ENCODE data around the gene RBCK1.
"Not testable (repeated sequence)": the region's sequence is repeated elsewhere in the genome, so short reads cannot be mapped to it uniquely, and the experiment has no call there.

The RBCK1 gene

DNA sequence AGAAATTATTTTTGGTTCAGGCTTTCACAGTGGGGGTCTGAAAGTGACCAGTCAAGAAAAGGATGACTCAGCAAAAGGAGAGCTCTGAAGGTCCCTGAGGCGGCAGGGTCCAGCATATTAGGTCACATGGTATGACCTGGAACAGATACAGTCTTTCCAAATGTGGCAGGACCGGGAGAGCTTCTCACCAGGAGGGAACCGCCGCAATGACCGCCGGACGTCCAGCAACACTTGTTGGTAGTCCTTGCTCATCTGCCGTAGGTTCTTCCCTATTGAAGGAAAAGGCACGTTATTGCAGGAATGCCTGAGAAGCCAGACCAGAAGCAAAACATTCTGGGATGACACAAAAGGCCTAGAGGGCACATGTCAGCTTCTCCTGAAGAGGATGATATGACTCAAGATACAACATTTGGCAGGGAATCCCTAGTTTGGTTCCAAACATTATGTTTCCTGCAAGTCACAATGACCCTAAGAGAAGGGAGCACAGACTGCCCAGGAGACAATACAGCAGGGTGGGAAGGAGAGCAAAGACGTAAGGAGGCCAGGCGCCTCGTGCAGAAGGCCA, 36.8 kb downstream of the RBCK1 start:
- 94% methylated on average over 12 of the region's 12 CpGs for WGBS (ENCODE audit: insufficient coverage)
- no peak for DNase-seq
- Histone ChIP-seq H3K9me3 (ENCODE audit: control extremely low read depth in 1 of 5, control insufficient read depth in 4 of 5, insufficient read depth in 2 of 5, low read depth in 1 of 5, low read length in 4 of 5) (no peaks in the 10 kb centered on the region), H3K27me3 (replicated peaks in 2 of 5; ENCODE audit: control insufficient read depth in 4 of 5, insufficient read depth in 5 of 5, low read length in 4 of 5) (no peaks in the 10 kb centered on the region), H3K4me3 (ENCODE audit: control insufficient read depth in 1 of 7, extremely low read depth in 1 of 7, insufficient read depth in 4 of 7, low read depth in 2 of 7, low read length in 6 of 7) (no peak overlapping the region), H3K4me1 (ENCODE audit: control extremely low read depth in 1 of 4, control insufficient read depth in 4 of 4, insufficient read depth in 4 of 4, low read length in 3 of 4) (peaks cover 0 to 4% (median 2%) of the 10 kb centered on the region in 4 experiments), H3K27ac (ENCODE audit: insufficient read depth in 1 of 2, low read depth in 1 of 2, low read length in 2 of 2, poor library complexity in 1 of 2, severe bottlenecking in 2 of 2) (no peak overlapping the region), H3K36me3 (ENCODE audit: control insufficient read depth in 4 of 4, insufficient read depth in 4 of 4, low read length in 3 of 4) (peaks cover 27 to 67% (median 50%) of the 10 kb centered on the region in 4 experiments)
- POLR2A ChIA-PET: no interaction called here
- CTCF ChIA-PET: interaction anchor here (0.7 to 1.6 kb wide), 4 partner anchors 10 to 33 kb away, joined by 3 to 4 read pairs (median 4); no protein-coding TSS in a partner anchor

- H3K9me3 ChIP-seq (ENCODE audit: control extremely low read depth in 1 of 5, control insufficient read depth in 4 of 5, insufficient read depth in 2 of 5, low read depth in 1 of 5, low read length in 4 of 5): no peaks in the 10 kb centered on the region
- H3K27me3 ChIP-seq (replicated peaks in 2 of 5; ENCODE audit: control insufficient read depth in 4 of 5, insufficient read depth in 5 of 5, low read length in 4 of 5): no peaks in the 10 kb centered on the region
- no peak overlapping the region for H3K4me3 ChIP-seq (ENCODE audit: control insufficient read depth in 1 of 7, extremely low read depth in 1 of 7, insufficient read depth in 4 of 7, low read depth in 2 of 7, low read length in 6 of 7)
- no peak for DNase-seq
- no peaks in the 10 kb centered on the region for H3K4me1 ChIP-seq (ENCODE audit: control extremely low read depth in 1 of 4, control insufficient read depth in 4 of 4, insufficient read depth in 4 of 4, low read length in 3 of 4)
- ChIA-PET CTCF (interaction anchor here (0.9 to 1.6 kb wide), 5 partner anchors 9 to 33 kb away, joined by 3 to 4 read pairs (median 3); no protein-coding TSS in a partner anchor), POLR2A (no interaction called here)
- 94% methylated on average over 3 of the region's 5 CpGs for WGBS (ENCODE audit: insufficient coverage)
- H3K36me3 ChIP-seq (ENCODE audit: control insufficient read depth in 4 of 4, insufficient read depth in 4 of 4, low read length in 3 of 4): peaks cover 21 to 59% (median 44%) of the 10 kb centered on the region in 4 experiments
- H3K27ac ChIP-seq (ENCODE audit: insufficient read depth in 1 of 2, low read depth in 1 of 2, low read length in 2 of 2, poor library complexity in 1 of 2, severe bottlenecking in 2 of 2): no peak overlapping the region
Observed at GRCh38 chr20:445514-446336, 37.6 kb downstream of the RBCK1 start.

DNA sequence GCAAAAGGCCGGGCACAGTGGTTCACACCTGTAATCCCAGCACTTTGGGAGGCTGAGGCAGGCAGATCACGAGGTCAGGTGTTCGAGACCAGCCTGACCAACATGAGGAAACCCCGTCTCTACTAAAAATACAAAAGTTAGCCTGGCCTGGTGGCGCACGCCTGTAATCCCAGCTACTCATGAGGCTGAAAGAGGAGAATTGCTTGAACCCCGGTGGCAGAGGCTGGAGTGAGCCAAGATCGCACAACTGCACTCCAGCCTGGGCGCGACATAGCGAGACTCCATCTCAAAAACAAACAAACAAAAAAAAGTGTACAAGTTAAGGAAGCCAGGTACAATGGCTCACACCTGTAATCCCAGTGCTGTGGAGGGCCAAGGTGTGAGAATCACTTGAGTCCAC, 43.9 kb downstream of the RBCK1 start:
- H3K27me3 ChIP-seq (replicated peaks in 2 of 5; ENCODE audit: control insufficient read depth in 4 of 5, insufficient read depth in 5 of 5, low read length in 4 of 5); H3K27ac ChIP-seq (ENCODE audit: insufficient read depth in 1 of 2, low read depth in 1 of 2, low read length in 2 of 2, poor library complexity in 1 of 2, severe bottlenecking in 2 of 2); H3K4me3 ChIP-seq (ENCODE audit: control insufficient read depth in 1 of 7, extremely low read depth in 1 of 7, insufficient read depth in 4 of 7, low read depth in 2 of 7, low read length in 6 of 7); H3K4me1 ChIP-seq (ENCODE audit: control extremely low read depth in 1 of 4, control insufficient read depth in 4 of 4, insufficient read depth in 4 of 4, low read length in 3 of 4); POLR2A ChIA-PET; H3K9me3 ChIP-seq (ENCODE audit: control extremely low read depth in 1 of 5, control insufficient read depth in 4 of 5, insufficient read depth in 2 of 5, low read depth in 1 of 5, low read length in 4 of 5); CTCF ChIA-PET; DNase-seq: not testable (repeated sequence)
- peaks cover 0 to 12% (median 4%) of the 10 kb centered on the region in 4 experiments for H3K36me3 ChIP-seq (ENCODE audit: control insufficient read depth in 4 of 4, insufficient read depth in 4 of 4, low read length in 3 of 4)
- WGBS (ENCODE audit: insufficient coverage): 96% methylated on average over 7 of the region's 11 CpGs

DNA sequence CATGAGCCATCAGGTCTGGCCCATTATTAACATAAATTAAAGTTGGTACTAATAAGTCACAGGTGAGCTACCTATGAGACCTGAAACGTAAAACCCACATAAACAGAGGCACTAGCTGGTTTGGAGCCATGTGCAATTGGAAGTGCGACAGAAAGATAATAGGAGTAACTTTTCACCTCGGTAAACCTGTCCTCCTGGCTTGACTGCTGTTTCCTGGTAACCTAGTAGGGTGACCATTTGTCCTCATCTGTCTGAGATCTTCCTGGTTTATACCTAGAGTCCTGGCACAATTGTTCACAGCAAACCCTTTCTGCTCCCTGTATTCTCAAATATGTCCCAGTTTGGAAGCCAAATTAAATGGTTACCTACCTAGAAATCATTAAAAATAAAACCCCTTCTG, 46.9 kb downstream of the RBCK1 start:
- CTCF ChIA-PET: interaction anchor here (1.2 to 1.9 kb wide), 2 partner anchors 10 to 24 kb away, joined by 4 to 5 read pairs; no protein-coding TSS in a partner anchor
- no peak for DNase-seq
- peaks cover 0 to 15% (median 3%) of the 10 kb centered on the region in 4 experiments for H3K4me1 ChIP-seq (ENCODE audit: control extremely low read depth in 1 of 4, control insufficient read depth in 4 of 4, insufficient read depth in 4 of 4, low read length in 3 of 4)
- 97% methylated on average over 3 of the region's 3 CpGs for WGBS (ENCODE audit: insufficient coverage)
- POLR2A ChIA-PET: no interaction called here
- no peak overlapping the region for H3K4me3 ChIP-seq (ENCODE audit: control insufficient read depth in 1 of 7, extremely low read depth in 1 of 7, insufficient read depth in 4 of 7, low read depth in 2 of 7, low read length in 6 of 7)
- peaks cover 0 to 6% (median 3%) of the 10 kb centered on the region in 4 experiments for H3K36me3 ChIP-seq (ENCODE audit: control insufficient read depth in 4 of 4, insufficient read depth in 4 of 4, low read length in 3 of 4)
- no peak overlapping the region for H3K27ac ChIP-seq (ENCODE audit: insufficient read depth in 1 of 2, low read depth in 1 of 2, low read length in 2 of 2, poor library complexity in 1 of 2, severe bottlenecking in 2 of 2)
- H3K27me3 ChIP-seq (replicated peaks in 2 of 5; ENCODE audit: control insufficient read depth in 4 of 5, insufficient read depth in 5 of 5, low read length in 4 of 5): no peaks in the 10 kb centered on the region
- H3K9me3 ChIP-seq (ENCODE audit: control extremely low read depth in 1 of 5, control insufficient read depth in 4 of 5, insufficient read depth in 2 of 5, low read depth in 1 of 5, low read length in 4 of 5): no peaks in the 10 kb centered on the region

- CTCF ChIA-PET: interaction anchor here (1.0 to 2.3 kb wide), 6 partner anchors 8 to 105 kb away, joined by 3 to 6 read pairs (median 4); no protein-coding TSS in a partner anchor
- DNase-seq: peak in 1 of 3 donors; percentile 13
- no peak overlapping the region for H3K27ac ChIP-seq (ENCODE audit: insufficient read depth in 1 of 2, low read depth in 1 of 2, low read length in 2 of 2, poor library complexity in 1 of 2, severe bottlenecking in 2 of 2)
- peak overlapping the region in 1 of 7 experiments; percentile 14 for H3K4me3 ChIP-seq (ENCODE audit: control insufficient read depth in 1 of 7, extremely low read depth in 1 of 7, insufficient read depth in 4 of 7, low read depth in 2 of 7, low read length in 6 of 7)
- peaks cover 0 to 42% (median 23%) of the 10 kb centered on the region in 4 experiments for H3K4me1 ChIP-seq (ENCODE audit: control extremely low read depth in 1 of 4, control insufficient read depth in 4 of 4, insufficient read depth in 4 of 4, low read length in 3 of 4)
- peaks cover 0 to 5% (median 3%) of the 10 kb centered on the region in 4 experiments for H3K36me3 ChIP-seq (ENCODE audit: control insufficient read depth in 4 of 4, insufficient read depth in 4 of 4, low read length in 3 of 4)
- H3K9me3 ChIP-seq (ENCODE audit: control extremely low read depth in 1 of 5, control insufficient read depth in 4 of 5, insufficient read depth in 2 of 5, low read depth in 1 of 5, low read length in 4 of 5): no peaks in the 10 kb centered on the region
- WGBS (ENCODE audit: insufficient coverage): 100% methylated on average over 2 of the region's 6 CpGs
- no peaks in the 10 kb centered on the region for H3K27me3 ChIP-seq (replicated peaks in 2 of 5; ENCODE audit: control insufficient read depth in 4 of 5, insufficient read depth in 5 of 5, low read length in 4 of 5)
- POLR2A ChIA-PET: interaction anchor here (0.7 kb wide), 1 partner anchor 16 kb away, joined by 4 read pairs; no protein-coding TSS in a partner anchor
Observed at GRCh38 chr20:458776-459175, 50.7 kb downstream of the RBCK1 start.

- no peaks in the 10 kb centered on the region for H3K9me3 ChIP-seq (ENCODE audit: control extremely low read depth in 1 of 5, control insufficient read depth in 4 of 5, insufficient read depth in 2 of 5, low read depth in 1 of 5, low read length in 4 of 5)
- DNase-seq: peak; percentile 19 to 46 (median 24)
- ChIA-PET POLR2A (no interaction called here), CTCF (interaction anchor here (0.9 to 1.5 kb wide), 3 partner anchors 17 to 129 kb away, joined by 3 to 4 read pairs (median 4); no protein-coding TSS in a partner anchor)
- peaks cover 0 to 2% (median 0%) of the 10 kb centered on the region in 4 experiments for H3K36me3 ChIP-seq (ENCODE audit: control insufficient read depth in 4 of 4, insufficient read depth in 4 of 4, low read length in 3 of 4)
- no peak overlapping the region for H3K27ac ChIP-seq (ENCODE audit: insufficient read depth in 1 of 2, low read depth in 1 of 2, low read length in 2 of 2, poor library complexity in 1 of 2, severe bottlenecking in 2 of 2)
- H3K4me3 ChIP-seq (ENCODE audit: control insufficient read depth in 1 of 7, extremely low read depth in 1 of 7, insufficient read depth in 4 of 7, low read depth in 2 of 7, low read length in 6 of 7): peak overlapping the region in 2 of 7 experiments; percentile 47 to 88
- no peaks in the 10 kb centered on the region for H3K27me3 ChIP-seq (replicated peaks in 2 of 5; ENCODE audit: control insufficient read depth in 4 of 5, insufficient read depth in 5 of 5, low read length in 4 of 5)
- peaks cover 0 to 42% (median 23%) of the 10 kb centered on the region in 4 experiments for H3K4me1 ChIP-seq (ENCODE audit: control extremely low read depth in 1 of 4, control insufficient read depth in 4 of 4, insufficient read depth in 4 of 4, low read length in 3 of 4)
- WGBS (ENCODE audit: insufficient coverage): no CpG with 5 or more reads among the region's 3 CpGs
Observed at GRCh38 chr20:460180-460579, 52.1 kb downstream of the RBCK1 start.
